Astrocyte (in vitro differentiated cells and primary cell): Measurements from ENCODE around the gene CDH23. TPM values are rescaled to one million over a fixed set of nuclear protein-coding genes. Genes with fewer than 3 reads are reported as not detected.

Experiments used
- DNase-seq: peaks from one replicate; pipeline ENCODE4 v3.0.0-alpha.2; 2010; ENCODE audit warnings: low read depth
- FAIRE-seq: peaks from 2 replicates; lab custom pipeline; 2011; peaks lifted over from hg19 to GRCh38; lab: Jason Lieb, UNC
- H2AFZ ChIP-seq: 2 replicates; pipeline ENCODE4 v1.6.0; 2012; ENCODE audit warnings: low read depth, low read length, inconsistent platforms
- H3K27ac ChIP-seq: 2 replicates; pipeline ENCODE4 v1.5.1; 2011; ENCODE audit warnings: low read depth, low read length, inconsistent platforms
- H3K27me3 ChIP-seq: 2 replicates; pipeline ENCODE4 v1.6.0; 2011; ENCODE audit warnings: low read length, inconsistent platforms; ENCODE audit not compliant: insufficient read depth
- H3K36me3 ChIP-seq: 2 replicates; pipeline ENCODE4 v1.5.1; 2011; ENCODE audit warnings: low read length, inconsistent platforms; ENCODE audit not compliant: insufficient read depth
- H3K4me1 ChIP-seq: 2 replicates; pipeline ENCODE4 v1.5.1; 2011; ENCODE audit warnings: low read length, inconsistent platforms; ENCODE audit not compliant: insufficient read depth
- H3K4me2 ChIP-seq: 2 replicates; pipeline ENCODE4 v1.6.0; 2012; ENCODE audit warnings: low read length, inconsistent platforms
- H3K4me3 ChIP-seq: 2 replicates; pipeline ENCODE4 v1.5.1; 2011; ENCODE audit warnings: low read depth, mild to moderate bottlenecking, low read length, inconsistent platforms; ENCODE audit not compliant: insufficient read depth
- H3K79me2 ChIP-seq: 2 replicates; pipeline ENCODE4 v1.6.0; 2012; ENCODE audit warnings: mild to moderate bottlenecking, low read length, inconsistent platforms; ENCODE audit not compliant: insufficient read depth
- H3K9ac ChIP-seq: 2 replicates; pipeline ENCODE4 v1.6.0; 2012; ENCODE audit warnings: mild to moderate bottlenecking, low read length, inconsistent platforms
- H3K9me3 ChIP-seq: 2 replicates; pipeline ENCODE4 v1.5.1; 2012; ENCODE audit warnings: low read depth, mild to moderate bottlenecking, low read length, inconsistent platforms; ENCODE audit not compliant: insufficient read depth
- H4K20me1 ChIP-seq: 2 replicates; pipeline ENCODE4 v1.6.0; 2012; ENCODE audit warnings: low read length, inconsistent platforms; ENCODE audit not compliant: insufficient read depth
- H3K27ac Mint-ChIP-seq: one replicate; pipeline ENCODE4 v1.8.0; 2021; ENCODE audit warnings: mild to moderate bottlenecking, mixed read lengths; ENCODE audit not compliant: unreplicated experiment
- H3K27me3 Mint-ChIP-seq: one replicate; pipeline ENCODE4 v1.8.0; 2021; ENCODE audit warnings: low read depth, mixed read lengths; ENCODE audit not compliant: unreplicated experiment
- H3K36me3 Mint-ChIP-seq: one replicate; pipeline ENCODE4 v1.8.0; 2021; ENCODE audit warnings: low read depth, mixed read lengths; ENCODE audit not compliant: unreplicated experiment
- H3K4me1 Mint-ChIP-seq: one replicate; pipeline ENCODE4 v1.8.0; 2021; ENCODE audit warnings: low read depth, mixed read lengths; ENCODE audit not compliant: unreplicated experiment
- H3K4me3 Mint-ChIP-seq: one replicate; pipeline ENCODE4 v1.8.0; 2021; ENCODE audit warnings: mild to moderate bottlenecking, moderate library complexity, mixed read lengths; ENCODE audit not compliant: unreplicated experiment
- H3K9me3 Mint-ChIP-seq: one replicate; pipeline ENCODE4 v1.8.0; 2021; ENCODE audit warnings: mild to moderate bottlenecking, mixed read lengths; ENCODE audit not compliant: unreplicated experiment
- CTCF ChIP-seq: IDR thresholded peaks from 2 replicates; pipeline ENCODE4 v1.5.1; 2011; ENCODE audit warnings: low read depth, mild to moderate bottlenecking, inconsistent platforms, low read length, moderate library complexity; ENCODE audit not compliant: insufficient read depth
- EZH2 ChIP-seq: IDR thresholded peaks from 2 replicates; pipeline ENCODE4 v1.6.1; 2012; ENCODE audit warnings: mild to moderate bottlenecking, low read length, inconsistent platforms; ENCODE audit not compliant: insufficient read depth
- total RNA-seq: library from RNA; stranded (reverse); gene quantifications from 2 replicates; pipeline ENCODE4 v1.2.1, GENCODE V29; 2021

The CDH23 gene
- total RNA-seq, 1 donor from 2014 or later, result not detected

GRCh38 chr10:71424496-71425194 lies 27.9 kb downstream of the CDH23 start:
- DNase-seq, result no peak
- H2AFZ ChIP-seq, result no peak overlapping the region
- no peak for FAIRE-seq

GRCh38 chr10:71426058-71426605 lies 29.4 kb downstream of the CDH23 start:
- H3K4me1 ChIP-seq, result no peaks in the 10 kb centered on the region
- H3K4me2 ChIP-seq, result no peak overlapping the region
- H3K4me1 Mint-ChIP-seq, result no peaks in the 10 kb centered on the region
- no peak for TF ChIP-seq EZH2
- no peak for TF ChIP-seq CTCF
- H2AFZ ChIP-seq, result no peak overlapping the region
- DNase-seq, result no peak
- FAIRE-seq, result no peak
- no peaks in the 10 kb centered on the region for H3K36me3 Mint-ChIP-seq
- peaks cover 1% of the 10 kb centered on the region for H3K9me3 Mint-ChIP-seq
- H3K4me3 Mint-ChIP-seq, result no peak overlapping the region
- H3K9me3 ChIP-seq, result no peaks in the 10 kb centered on the region
- H3K27me3 Mint-ChIP-seq, result peaks cover 53% of the 10 kb centered on the region
- H3K4me3 ChIP-seq, result no peak overlapping the region
- H3K79me2 ChIP-seq, result no peaks in the 10 kb centered on the region
- no peak overlapping the region for H3K27ac Mint-ChIP-seq
- peaks cover 14% of the 10 kb centered on the region for H3K27me3 ChIP-seq
- no peak overlapping the region for H3K27ac ChIP-seq
- no peaks in the 10 kb centered on the region for H3K36me3 ChIP-seq
- H4K20me1 ChIP-seq, result no peaks in the 10 kb centered on the region
- no peak overlapping the region for H3K9ac ChIP-seq

More at GRCh38 chr10:71424496-71425194, 27.9 kb downstream of the CDH23 start:
- H3K4me3 Mint-ChIP-seq, result no peak overlapping the region
- no peak for TF ChIP-seq CTCF
- TF ChIP-seq EZH2, result no peak
- Histone ChIP-seq H3K27ac (no peak overlapping the region), H3K27me3 (peaks cover 14% of the 10 kb centered on the region), H3K36me3 (no peaks in the 10 kb centered on the region), H4K20me1 (no peaks in the 10 kb centered on the region), H3K9me3 (no peaks in the 10 kb centered on the region), H3K79me2 (no peaks in the 10 kb centered on the region), H3K9ac (no peak overlapping the region), H3K4me1 (no peaks in the 10 kb centered on the region), H3K4me3 (no peak overlapping the region), H3K4me2 (no peak overlapping the region)
- no peaks in the 10 kb centered on the region for H3K36me3 Mint-ChIP-seq
- peaks cover 1% of the 10 kb centered on the region for H3K9me3 Mint-ChIP-seq
- H3K27ac Mint-ChIP-seq, result no peak overlapping the region
- H3K4me1 Mint-ChIP-seq, result no peaks in the 10 kb centered on the region
- H3K27me3 Mint-ChIP-seq, result peaks cover 43% of the 10 kb centered on the region

- Mint-ChIP-seq H3K27ac (no peak overlapping the region), H3K4me1 (no peaks in the 10 kb centered on the region), H3K4me3 (no peak overlapping the region), H3K9me3 (peaks cover 1% of the 10 kb centered on the region), H3K36me3 (no peaks in the 10 kb centered on the region), H3K27me3 (peaks cover 55% of the 10 kb centered on the region)
- H3K9me3 ChIP-seq, result no peaks in the 10 kb centered on the region
- H3K27me3 ChIP-seq, result peaks cover 9% of the 10 kb centered on the region
- DNase-seq (no peak), FAIRE-seq (no peak)
- no peaks in the 10 kb centered on the region for H3K79me2 ChIP-seq
- H3K9ac ChIP-seq, result no peak overlapping the region
- no peaks in the 10 kb centered on the region for H3K36me3 ChIP-seq
- H3K27ac ChIP-seq, result no peak overlapping the region
- no peaks in the 10 kb centered on the region for H3K4me1 ChIP-seq
- no peak overlapping the region for H3K4me2 ChIP-seq
- no peak for TF ChIP-seq EZH2
- TF ChIP-seq CTCF, result no peak
- H2AFZ ChIP-seq, result no peak overlapping the region
- H4K20me1 ChIP-seq, result no peaks in the 10 kb centered on the region
- no peak overlapping the region for H3K4me3 ChIP-seq
Measured at GRCh38 chr10:71427246-71427645, 30.5 kb downstream of the CDH23 start.
